ENCODE data around the gene ZNF311.

DNA sequence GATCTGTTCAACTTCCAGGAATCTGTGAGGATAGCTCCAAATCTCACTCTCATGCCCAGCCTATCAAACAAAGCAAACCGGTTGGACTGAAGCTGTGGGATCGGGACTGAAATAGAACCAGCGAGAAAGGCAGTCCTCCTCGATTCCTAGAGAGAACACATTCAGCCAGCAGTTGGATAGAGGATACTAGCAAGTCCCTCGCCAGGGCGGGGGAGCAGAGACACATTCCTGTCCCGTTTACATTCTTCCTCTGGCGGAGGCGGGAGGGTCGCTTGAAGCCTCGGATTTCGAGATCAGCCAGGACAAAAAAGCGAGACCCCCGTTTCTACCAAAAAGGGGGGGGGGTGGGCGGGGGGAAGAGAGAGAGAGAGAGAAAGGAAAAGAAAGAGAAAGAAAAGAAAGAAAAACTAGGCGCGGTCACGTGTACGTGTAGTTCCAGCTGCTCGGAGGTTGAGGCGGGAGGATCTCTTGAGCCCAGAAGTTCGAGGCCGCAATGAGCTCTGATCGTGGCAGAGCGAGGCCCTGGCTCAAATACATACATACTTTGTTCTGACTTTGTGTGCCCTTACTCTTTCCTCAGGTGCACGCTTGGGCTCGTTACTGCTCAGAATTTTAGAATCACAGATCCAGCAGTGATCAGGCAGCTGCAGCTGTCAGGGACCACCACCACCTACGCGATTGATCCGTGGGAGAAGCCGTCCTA is 19.5 kb downstream of the ZNF311 start:
- no peak for TF ChIP-seq EZH2 (IDR thresholded peaks at IDR 0.05)
- TF ChIP-seq POLR2AphosphoS5 (IDR thresholded peaks at IDR 0.05; ENCODE audit: borderline replicate concordance, low read depth, low read length), result peak; percentile 87

Measured in SK-N-MC (cell line).